Gastrocnemius medialis (tissue), 4 donors: Measurements from ENCODE around the gene KRT3. TPM values are rescaled to one million over a fixed set of nuclear protein-coding genes. Genes with fewer than 3 reads are reported as not detected.

Source experiments
- ATAC-seq, 2 donors: fragments of 150-250 bp; one replicate each; pipeline ENCODE4 v1.9.1; 2016
- DNase-seq, 2 donors: peaks; one replicate each; pipeline ENCODE4 v3.0.0-alpha.2; 2019
- H3K27ac ChIP-seq, 4 donors: fragments of 200-600 bp; sonication (generic); 1 replicate in 1 of 4; 2 replicates in 3 of 4; pipeline ENCODE4 v1.5.1; 2016 to 2018; ENCODE audit warnings: mild to moderate bottlenecking in 2 of 4, moderate library complexity in 1 of 4
- H3K27me3 ChIP-seq, 3 donors: fragments of 200-600 bp; sonication (generic) in 2 of 3; 1 replicate in 1 of 3; 2 replicates in 2 of 3; pipeline versions ENCODE4 v1.5.1 to v1.6.0; 2016 to 2019; ENCODE audit warnings: mild to moderate bottlenecking in 1 of 3, moderate library complexity in 1 of 3
- H3K36me3 ChIP-seq, 2 donors: fragments of 200-600 bp; sonication (generic) in 1 of 2; one replicate each; pipeline ENCODE4 v1.5.1; 2017 to 2018
- H3K4me1 ChIP-seq, 2 donors: fragments of 200-600 bp; sonication (generic) in 1 of 2; one replicate each; pipeline ENCODE4 v1.5.1; 2016 to 2017; ENCODE audit warnings: mild to moderate bottlenecking in 2 of 2
- H3K4me3 ChIP-seq, 4 donors: fragments of 200-600 bp; sonication (generic) in 3 of 4; 1 replicate in 1 of 4; 2 replicates in 3 of 4; pipeline ENCODE4 v1.5.1; 2016 to 2019; ENCODE audit warnings: mild to moderate bottlenecking in 2 of 4
- H3K9me3 ChIP-seq, 3 donors: fragments of 200-600 bp; sonication (generic) in 2 of 3; 1 replicate in 1 of 3; 2 replicates in 2 of 3; pipeline ENCODE4 v1.5.1; 2016 to 2019
- CTCF ChIP-seq, 5 experiments: fragments of 450-650 bp in 3 of 5; fragments of 200-600 bp in 2 of 5; sonication (generic) in 2 of 5; IDR thresholded peaks in 4 of 5; conservative IDR thresholded peaks in 1 of 5; 1 replicate in 4 of 5; 2 replicates in 1 of 5; pipeline ENCODE4 v1.5.1; 2016 to 2019; ENCODE audit warnings: antibody characterized with exemption in 5 of 5, mild to moderate bottlenecking in 3 of 5, moderate library complexity in 3 of 5
- POLR2A ChIP-seq, 2 donors: fragments of 450-650 bp; IDR thresholded peaks; one replicate each; pipeline ENCODE4 v1.6.1; 2017; ENCODE audit warnings: antibody characterized with exemption in 2 of 2, mild to moderate bottlenecking in 2 of 2, moderate library complexity in 2 of 2
- in situ Hi-C, 4 donors: fragments of 200-750 bp; cut with MboI; loops; one replicate each; pipeline versions ENCODE4 v1.15.0 to v1.8.0; 2017; ENCODE audit warnings: low sequenced_read_pairs in 4 of 4
- intact Hi-C: fragments of 100-400 bp; cut with DNase I; formaldehyde crosslinking; loops from one replicate; pipeline ENCODE4 v1.15.1; 2023; ENCODE audit warnings: low total_unique reads
- total RNA-seq, 4 donors: library from RNA; depleted of rRNA; stranded (reverse); fragments of >200 nt; gene quantifications; one replicate each; pipeline versions ENCODE4 v1.1.0 to v1.2.3, GENCODE V29; 2016

KRT3 gene
- total RNA-seq, 4 donors from 2014 or later: not detected

- no peak for TF ChIP-seq POLR2A (IDR thresholded peaks at IDR 0.05)
- TF ChIP-seq CTCF (IDR thresholded peaks at IDR 0.05 in 4 of 5, conservative IDR thresholded peaks at IDR 0.05 in 1 of 5): no peak
- Histone ChIP-seq H3K27ac (no peak overlapping the region), H3K27me3 (no peaks in the 10 kb centered on the region), H3K4me1 (no peaks in the 10 kb centered on the region), H3K9me3 (no peaks in the 10 kb centered on the region), H3K4me3 (no peak overlapping the region), H3K36me3 (no peaks in the 10 kb centered on the region)
- intact Hi-C loops (no loop called here), in situ Hi-C loops (no loop called here)
- DNase-seq (no peak), ATAC-seq (no peak)
These were observed 36.5 kb upstream of the KRT3 start for GRCh38 chr12:52832451-52832850.

DNA sequence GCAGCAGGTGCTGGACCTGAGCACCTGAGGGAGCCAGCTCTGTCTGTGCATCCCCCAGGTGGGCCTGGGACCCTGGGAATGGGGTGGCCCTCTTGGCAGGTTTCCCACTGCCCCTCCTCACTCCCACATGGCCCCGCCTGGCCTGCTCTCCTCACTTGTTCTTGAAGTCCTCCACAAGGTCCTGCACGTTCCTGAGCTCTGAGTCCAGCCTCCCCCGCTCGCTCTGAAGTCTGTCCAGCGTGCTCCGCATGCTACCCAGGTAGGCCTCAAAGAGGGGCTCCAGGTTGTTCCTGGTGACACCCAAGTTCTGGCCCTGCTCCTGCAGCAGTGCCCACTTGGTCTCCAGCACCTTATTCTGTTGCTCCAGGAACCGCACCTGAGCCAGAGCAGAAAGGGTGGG, 35.3 kb upstream of the KRT3 start:
- TF ChIP-seq POLR2A (IDR thresholded peaks at IDR 0.05) (no peak), CTCF (IDR thresholded peaks at IDR 0.05 in 4 of 5, conservative IDR thresholded peaks at IDR 0.05 in 1 of 5) (no peak)
- no peaks in the 10 kb centered on the region for H3K4me1 ChIP-seq
- no peaks in the 10 kb centered on the region for H3K9me3 ChIP-seq
- intact Hi-C loops (no loop called here), in situ Hi-C loops (no loop called here)
- no peaks in the 10 kb centered on the region for H3K27me3 ChIP-seq
- ATAC-seq (no peak), DNase-seq (no peak)
- H3K4me3 ChIP-seq: no peak overlapping the region
- H3K36me3 ChIP-seq: no peaks in the 10 kb centered on the region
- H3K27ac ChIP-seq: no peak overlapping the region

- H3K27me3 ChIP-seq: no peaks in the 10 kb centered on the region
- no peak for DNase-seq
These were observed 34.3 kb upstream of the KRT3 start for GRCh38 chr12:52829986-52830770.

GRCh38 chr12:52828591-52829021, 32.7 kb upstream of the KRT3 start:
- no peak for ATAC-seq
- Histone ChIP-seq H3K27me3 (no peaks in the 10 kb centered on the region), H3K27ac (no peak overlapping the region), H3K9me3 (no peaks in the 10 kb centered on the region), H3K36me3 (no peaks in the 10 kb centered on the region), H3K4me3 (no peak overlapping the region), H3K4me1 (no peaks in the 10 kb centered on the region)
- in situ Hi-C loops (no loop called here), intact Hi-C loops (no loop called here)
- DNase-seq: no peak
- TF ChIP-seq CTCF (IDR thresholded peaks at IDR 0.05 in 4 of 5, conservative IDR thresholded peaks at IDR 0.05 in 1 of 5) (no peak), POLR2A (IDR thresholded peaks at IDR 0.05) (no peak)

More at GRCh38 chr12:52829986-52830770, 34.3 kb upstream of the KRT3 start:
- intact Hi-C loops (no loop called here), in situ Hi-C loops (no loop called here)
- H3K36me3 ChIP-seq: no peaks in the 10 kb centered on the region
- no peak overlapping the region for H3K4me3 ChIP-seq
- no peak overlapping the region for H3K27ac ChIP-seq
- no peak for ATAC-seq
- H3K9me3 ChIP-seq: no peaks in the 10 kb centered on the region
- no peak for TF ChIP-seq POLR2A (IDR thresholded peaks at IDR 0.05)
- TF ChIP-seq CTCF (IDR thresholded peaks at IDR 0.05 in 4 of 5, conservative IDR thresholded peaks at IDR 0.05 in 1 of 5): no peak
- no peaks in the 10 kb centered on the region for H3K4me1 ChIP-seq
